Duodenal mucosa (tissue), 2 donors: ENCODE measurements around the gene RETN.

Experiments used
- H3K27ac ChIP-seq: one replicate; pipeline ENCODE4 v1.7.0; 2013; ENCODE audit warnings: low read depth, low read length
- H3K27me3 ChIP-seq, 2 donors: one replicate each; pipeline ENCODE4 v1.7.0; 2013; ENCODE audit warnings: low read length in 2 of 2, control low read depth in 1 of 2; ENCODE audit not compliant: insufficient read depth in 2 of 2, control insufficient read depth in 1 of 2
- H3K36me3 ChIP-seq, 2 donors: one replicate each; pipeline ENCODE4 v1.7.0; 2013; ENCODE audit warnings: low read length in 2 of 2, control low read depth in 1 of 2; ENCODE audit not compliant: insufficient read depth in 2 of 2, control insufficient read depth in 1 of 2
- H3K4me1 ChIP-seq, 2 donors: one replicate each; pipeline ENCODE4 v1.7.0; 2013; ENCODE audit warnings: low read length in 2 of 2, control low read depth in 1 of 2; ENCODE audit not compliant: insufficient read depth in 2 of 2, control insufficient read depth in 1 of 2
- H3K4me3 ChIP-seq, 2 donors: one replicate each; pipeline ENCODE4 v1.7.0; 2013; ENCODE audit warnings: low read length in 2 of 2, low read depth in 1 of 2
- H3K9ac ChIP-seq, 2 donors: one replicate each; pipeline ENCODE4 v1.7.0; 2013; ENCODE audit warnings: low read length in 2 of 2, low read depth in 1 of 2
- H3K9me3 ChIP-seq, 2 donors: one replicate each; pipeline ENCODE4 v1.7.0; 2013; ENCODE audit warnings: low read length in 2 of 2, control low read depth in 1 of 2; ENCODE audit not compliant: control insufficient read depth in 1 of 2

The RETN gene

DNA sequence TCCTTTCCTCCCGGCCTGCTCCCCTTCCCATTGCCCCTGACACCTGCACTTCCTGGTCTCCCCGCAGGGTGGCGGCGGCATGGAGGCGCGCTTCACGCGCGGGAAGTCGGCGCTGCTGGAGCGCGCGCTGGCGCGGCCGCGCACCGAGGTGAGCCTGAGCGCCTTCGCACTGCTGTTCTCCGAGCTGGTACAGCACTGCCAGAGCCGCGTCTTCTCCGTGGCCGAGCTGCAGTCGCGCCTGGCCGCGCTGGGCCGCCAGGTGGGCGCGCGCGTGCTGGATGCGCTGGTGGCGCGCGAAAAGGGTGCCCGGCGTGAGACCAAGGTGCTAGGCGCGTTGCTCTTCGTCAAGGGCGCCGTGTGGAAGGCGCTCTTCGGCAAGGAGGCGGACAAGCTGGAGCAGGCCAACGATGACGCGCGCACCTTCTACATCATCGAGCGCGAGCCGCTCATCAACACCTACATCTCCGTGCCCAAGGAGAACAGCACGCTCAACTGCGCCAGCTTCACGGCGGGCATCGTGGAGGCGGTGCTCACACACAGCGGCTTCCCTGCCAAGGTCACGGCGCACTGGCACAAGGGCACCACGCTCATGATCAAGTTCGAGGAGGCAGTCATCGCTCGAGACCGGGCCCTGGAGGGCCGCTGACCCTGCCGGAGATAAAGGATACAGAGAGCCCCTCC lies 13.5 kb downstream of the RETN start:
- peaks cover 5 to 14% of the 10 kb centered on the region in 2 donors for H3K27me3 ChIP-seq
- peak overlapping the region in 1 of 2 donors; percentile 93 for H3K4me3 ChIP-seq
- H3K27ac ChIP-seq = no peak overlapping the region
- peaks cover 0 to 12% of the 10 kb centered on the region in 2 donors for H3K36me3 ChIP-seq
- no peaks in the 10 kb centered on the region for H3K9me3 ChIP-seq
- H3K9ac ChIP-seq = no peak overlapping the region
- peaks cover 6 to 23% of the 10 kb centered on the region in 2 donors for H3K4me1 ChIP-seq

DNA sequence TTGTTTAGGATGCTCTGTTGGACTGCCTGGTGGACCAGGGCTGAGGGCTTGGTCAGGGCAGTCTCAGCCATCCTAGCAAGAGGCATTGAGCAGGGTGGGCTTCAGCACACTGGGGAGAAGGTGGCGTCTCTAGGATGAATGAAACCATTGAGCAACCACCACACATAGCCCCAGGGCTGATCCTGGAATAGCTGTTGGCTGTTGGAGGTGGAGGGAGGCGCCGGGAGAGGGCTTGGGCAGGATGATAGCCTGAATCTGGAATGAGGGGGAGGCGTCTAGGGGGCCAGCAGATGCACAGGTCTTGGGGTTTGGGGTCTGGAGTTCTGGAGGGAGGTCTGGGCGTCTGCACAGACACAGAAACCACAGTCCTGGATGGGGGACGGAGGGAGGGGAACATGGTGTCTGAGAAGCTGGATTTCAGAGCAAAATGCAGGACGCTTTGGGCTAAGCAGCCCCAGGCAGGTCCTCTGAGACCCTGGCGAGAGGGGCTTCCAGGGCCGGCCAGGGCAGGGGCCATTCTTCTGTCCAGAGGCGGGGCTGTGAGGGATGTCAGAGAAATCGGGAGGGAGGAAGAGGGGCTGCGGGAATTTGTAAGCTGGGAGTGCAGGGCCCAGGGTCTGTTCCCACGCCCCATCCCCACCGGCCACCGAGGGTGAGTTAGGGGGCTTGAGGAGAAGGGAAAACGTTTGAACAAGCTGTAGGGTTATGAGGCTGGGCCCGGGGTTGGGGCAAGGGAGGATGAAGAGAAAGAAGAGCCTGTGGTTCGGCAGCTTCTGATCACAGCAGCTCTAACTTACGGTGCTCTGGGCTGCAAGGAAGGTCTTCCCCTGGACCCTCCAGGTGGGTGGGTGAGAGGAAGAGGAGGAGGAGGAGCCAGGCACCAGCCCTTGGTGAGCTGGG lies 16.9 kb downstream of the RETN start:
- Histone ChIP-seq H3K27me3 (no peaks in the 10 kb centered on the region), H3K36me3 (peaks cover 0 to 12% of the 10 kb centered on the region in 2 donors), H3K4me3 (no peak overlapping the region), H3K27ac (no peak overlapping the region), H3K9ac (no peak overlapping the region), H3K9me3 (no peaks in the 10 kb centered on the region), H3K4me1 (peaks cover 0 to 9% of the 10 kb centered on the region in 2 donors)

DNA sequence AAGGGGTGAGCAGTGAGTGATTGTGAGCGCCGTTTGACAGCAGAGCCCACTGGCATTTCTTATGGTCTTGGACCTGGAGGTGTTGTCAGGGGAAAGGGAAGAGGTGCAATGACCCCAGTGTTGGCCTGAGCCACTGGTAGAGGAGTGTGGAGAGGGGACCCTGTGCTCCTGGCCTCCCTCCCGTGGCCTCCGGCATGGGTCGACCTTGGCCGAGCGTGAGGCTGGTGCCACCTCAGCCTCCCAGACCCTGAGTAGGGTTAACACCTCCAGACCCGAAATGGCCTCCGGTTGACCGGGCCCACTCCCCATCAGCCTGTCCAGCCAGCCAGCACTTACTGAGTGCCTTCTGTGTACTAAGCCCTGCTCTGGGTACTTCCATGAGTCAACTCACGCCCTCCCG lies 18.3 kb downstream of the RETN start:
- Histone ChIP-seq H3K36me3 (peaks cover 0 to 12% of the 10 kb centered on the region in 2 donors), H3K9ac (no peak overlapping the region), H3K27ac (no peak overlapping the region), H3K27me3 (no peaks in the 10 kb centered on the region), H3K9me3 (no peaks in the 10 kb centered on the region), H3K4me3 (no peak overlapping the region), H3K4me1 (no peaks in the 10 kb centered on the region)

DNA sequence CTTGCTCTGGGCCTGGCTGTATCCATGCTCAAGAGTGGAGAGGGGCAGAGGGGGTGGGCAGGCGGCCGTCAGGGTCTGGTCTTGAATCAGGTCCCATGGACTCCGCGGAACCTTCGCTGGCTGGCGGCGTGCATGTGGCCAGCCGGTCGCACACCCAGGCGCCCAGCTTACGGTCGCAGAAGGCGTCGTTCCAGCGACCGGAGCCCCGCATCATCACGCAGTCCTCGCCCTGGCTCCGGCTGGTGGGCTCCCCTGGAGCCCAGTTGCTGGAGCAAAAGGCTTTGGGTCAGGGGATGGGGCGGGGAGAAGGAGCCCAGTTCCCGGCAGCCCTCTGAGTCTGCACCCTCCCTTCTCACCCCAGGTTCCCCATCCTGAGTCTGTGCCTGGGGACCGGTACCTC lies 20.3 kb downstream of the RETN start:
- Histone ChIP-seq H3K27ac (no peak overlapping the region), H3K4me3 (no peak overlapping the region), H3K4me1 (no peaks in the 10 kb centered on the region)

DNA sequence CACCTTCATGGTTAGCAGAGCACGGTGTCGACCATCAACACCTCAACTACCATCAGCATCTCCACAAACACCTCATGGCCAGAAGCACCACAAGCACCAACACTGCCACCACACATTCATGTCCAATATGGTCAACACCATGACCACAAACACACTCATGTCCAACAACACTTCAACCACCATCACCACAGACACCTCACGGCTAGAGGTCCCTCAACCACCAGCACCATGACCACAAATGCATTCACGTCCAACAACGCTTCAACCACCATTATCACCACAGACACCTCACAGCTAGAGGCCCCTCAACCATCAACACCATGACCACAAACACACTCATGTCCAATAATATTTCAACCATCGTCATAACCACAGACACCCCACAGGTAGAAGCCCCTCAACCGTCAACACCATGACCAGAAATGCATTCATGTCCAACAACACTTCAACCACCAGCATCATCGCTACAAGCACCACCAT lies 22.0 kb downstream of the RETN start:
- H3K9me3 ChIP-seq = no peaks in the 10 kb centered on the region

More for the DNA sequence above, 20.3 kb downstream of the RETN start:
- no peaks in the 10 kb centered on the region for H3K9me3 ChIP-seq
- no peaks in the 10 kb centered on the region for H3K27me3 ChIP-seq
- no peak overlapping the region for H3K9ac ChIP-seq
- no peaks in the 10 kb centered on the region for H3K36me3 ChIP-seq

DNA sequence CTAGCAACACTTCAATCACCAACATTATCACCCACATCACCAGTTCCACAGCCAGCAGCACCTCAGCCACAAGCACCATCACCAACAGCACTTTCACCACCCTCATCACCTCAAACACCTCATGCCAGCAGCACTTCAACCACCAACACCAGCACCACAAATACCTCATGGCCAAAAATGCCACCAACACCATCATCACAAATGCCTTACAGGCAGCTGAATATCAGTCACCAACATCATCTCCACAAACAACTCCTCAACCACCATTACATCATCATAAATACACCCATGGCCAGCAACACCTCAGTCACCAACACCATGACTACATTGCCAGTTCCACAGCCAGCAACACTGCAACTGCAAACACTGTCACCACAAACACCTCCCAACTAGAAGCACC lies 22.6 kb downstream of the RETN start:
- Histone ChIP-seq H3K9me3 (no peaks in the 10 kb centered on the region), H3K27me3 (no peaks in the 10 kb centered on the region), H3K4me3 (no peak overlapping the region), H3K4me1 (no peaks in the 10 kb centered on the region), H3K9ac (no peak overlapping the region), H3K36me3 (no peaks in the 10 kb centered on the region), H3K27ac (no peak overlapping the region)

More for the DNA sequence above, 22.0 kb downstream of the RETN start:
- H3K4me3 ChIP-seq = no peak overlapping the region
- H3K9ac ChIP-seq = no peak overlapping the region
- H3K27me3 ChIP-seq = no peaks in the 10 kb centered on the region
- H3K36me3 ChIP-seq = no peaks in the 10 kb centered on the region
- no peaks in the 10 kb centered on the region for H3K4me1 ChIP-seq
- no peak overlapping the region for H3K27ac ChIP-seq

DNA sequence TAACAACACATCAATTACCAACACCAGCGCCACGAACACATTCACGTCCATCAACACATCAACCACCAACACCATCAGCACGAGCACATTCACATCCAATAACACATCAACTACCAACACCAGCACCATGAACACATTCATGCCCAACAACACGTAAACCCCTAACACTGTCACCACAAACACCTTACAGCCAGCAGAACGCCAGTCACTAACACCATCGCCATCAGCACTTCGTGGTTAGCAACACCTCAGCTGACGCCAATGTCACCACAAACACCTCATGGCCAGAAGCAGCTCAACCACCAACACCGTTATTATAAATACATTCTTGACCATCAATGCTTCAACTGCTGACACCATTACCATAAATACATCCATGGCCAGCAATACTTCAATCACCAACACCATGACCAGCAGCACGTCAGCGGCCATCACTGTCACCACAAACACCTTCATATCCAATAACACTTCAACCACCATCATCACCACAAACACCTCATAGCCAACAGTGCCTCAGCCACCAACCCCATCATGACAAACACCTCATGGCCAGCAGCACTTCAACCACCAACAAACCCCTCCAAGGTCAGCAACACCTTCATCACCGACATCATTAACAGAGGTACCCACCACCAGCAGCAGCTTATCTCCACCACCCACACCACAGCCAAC lies 23.7 kb downstream of the RETN start:
- H3K27ac ChIP-seq = no peak overlapping the region
- no peak overlapping the region for H3K4me3 ChIP-seq
- H3K27me3 ChIP-seq = no peaks in the 10 kb centered on the region
- H3K4me1 ChIP-seq = no peaks in the 10 kb centered on the region
- no peak overlapping the region for H3K9ac ChIP-seq
- H3K9me3 ChIP-seq = no peaks in the 10 kb centered on the region
- H3K36me3 ChIP-seq = no peaks in the 10 kb centered on the region

DNA sequence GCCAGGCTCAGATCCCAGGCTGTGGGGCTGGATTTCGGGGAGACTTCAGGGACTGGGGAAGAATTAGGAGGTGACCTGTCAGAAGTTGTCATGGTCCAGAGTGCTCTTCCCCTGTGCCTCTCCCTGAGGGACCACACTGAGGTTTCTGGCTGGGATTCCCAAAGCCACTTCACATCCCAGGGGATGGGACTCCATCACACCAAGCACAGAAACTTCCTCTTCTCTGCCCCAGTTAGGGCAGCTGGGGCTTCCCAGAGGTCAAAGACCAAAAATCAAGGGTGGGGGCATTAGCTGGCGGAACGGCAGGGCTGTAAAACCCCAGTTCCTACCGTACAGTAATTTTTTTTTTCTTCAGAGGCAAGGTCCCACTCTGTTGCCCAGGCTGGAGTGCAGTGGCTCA lies 25.6 kb downstream of the RETN start:
- Histone ChIP-seq H3K9ac (no peak overlapping the region), H3K4me1 (no peaks in the 10 kb centered on the region), H3K4me3 (no peak overlapping the region), H3K9me3 (no peaks in the 10 kb centered on the region), H3K27me3 (peaks cover 3 to 4% of the 10 kb centered on the region in 2 donors), H3K36me3 (no peaks in the 10 kb centered on the region), H3K27ac (no peak overlapping the region)

DNA sequence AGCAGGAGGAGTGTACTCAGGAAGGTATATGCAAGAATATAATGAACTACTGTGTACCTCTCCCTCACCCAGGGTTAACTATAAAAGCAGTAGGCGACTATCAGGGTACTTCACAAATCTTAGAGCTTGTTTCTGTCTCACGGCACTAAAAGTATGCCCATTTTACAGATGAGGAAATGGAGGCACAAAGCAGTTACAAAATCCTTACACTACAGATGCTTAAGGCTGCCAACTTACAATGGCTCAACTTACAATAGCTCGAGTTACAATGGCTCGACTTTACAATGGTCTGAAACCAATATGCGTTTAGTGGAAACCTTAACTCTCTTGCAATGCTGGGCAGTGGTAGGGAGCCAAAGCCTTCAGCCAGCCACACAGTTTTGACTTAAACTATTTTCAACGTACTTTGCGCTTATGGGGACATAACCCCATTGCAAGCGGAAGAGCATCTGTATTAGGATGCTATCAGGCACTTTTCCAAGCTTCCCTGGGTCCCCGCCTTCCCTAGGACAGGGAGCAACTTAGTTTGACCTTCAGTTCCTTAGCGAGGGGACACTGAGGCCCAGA lies 29.0 kb downstream of the RETN start:
- no peaks in the 10 kb centered on the region for H3K4me1 ChIP-seq
- no peaks in the 10 kb centered on the region for H3K9me3 ChIP-seq
- no peak overlapping the region for H3K4me3 ChIP-seq
- H3K36me3 ChIP-seq = no peaks in the 10 kb centered on the region
- peaks cover 4 to 7% of the 10 kb centered on the region in 2 donors for H3K27me3 ChIP-seq
- H3K27ac ChIP-seq = no peak overlapping the region
- H3K9ac ChIP-seq = no peak overlapping the region
